Astrocyte (in vitro differentiated cells and primary cell): ENCODE measurements around the gene PRR36.

ENCODE experiments used
- EZH2 ChIP-seq: IDR thresholded peaks from 2 replicates; pipeline ENCODE4 v1.6.1; 2012; ENCODE audit warnings: mild to moderate bottlenecking, low read length, inconsistent platforms; ENCODE audit not compliant: insufficient read depth
- TF ChIP-seq, protein P1 (sequence below): IDR thresholded peaks from 2 replicates; pipeline ENCODE4 v1.5.1; 2011; ENCODE audit warnings: low read depth, mild to moderate bottlenecking, inconsistent platforms, low read length, moderate library complexity; ENCODE audit not compliant: insufficient read depth

DNA sequence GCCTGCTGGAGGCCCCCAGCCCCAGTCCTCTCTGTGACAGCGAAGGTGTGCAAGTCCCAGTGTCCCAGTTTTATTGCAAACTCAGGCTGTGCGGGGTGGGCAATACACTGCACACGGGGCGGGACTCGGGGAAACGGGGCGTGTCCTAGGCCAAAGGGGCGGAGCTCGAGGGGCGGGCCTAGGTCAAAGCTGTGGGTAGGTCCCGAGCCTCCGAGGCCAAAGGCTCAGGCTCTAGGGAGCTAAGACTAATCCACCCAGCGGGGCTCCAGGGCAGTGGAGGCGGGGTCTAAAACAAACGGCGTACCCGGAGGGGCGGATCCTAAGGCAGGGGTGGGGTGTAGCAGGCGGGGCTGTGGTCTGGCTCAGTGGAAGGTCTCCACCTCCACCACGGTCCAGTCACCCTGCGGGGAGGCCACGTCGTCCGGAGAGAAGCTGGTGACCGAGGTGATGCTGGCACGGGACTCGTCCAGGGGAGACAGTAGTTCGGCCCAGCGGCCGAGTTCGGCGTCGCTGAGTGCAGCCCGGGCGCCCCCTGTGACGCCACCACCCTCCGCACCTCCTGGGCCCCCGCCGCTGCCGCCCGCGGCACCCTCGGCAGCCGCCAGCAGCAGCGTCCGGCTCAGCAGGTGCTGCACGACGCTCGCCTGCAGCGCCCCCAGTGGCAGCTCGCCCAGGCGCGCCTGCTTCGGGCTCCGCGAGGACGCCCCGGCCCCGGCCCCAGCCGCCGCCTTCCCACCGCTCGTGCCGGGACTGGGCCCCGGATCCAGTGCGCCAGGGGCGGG, 5.3 kb downstream of the PRR36 start:
- TF ChIP-seq, protein P1, sequence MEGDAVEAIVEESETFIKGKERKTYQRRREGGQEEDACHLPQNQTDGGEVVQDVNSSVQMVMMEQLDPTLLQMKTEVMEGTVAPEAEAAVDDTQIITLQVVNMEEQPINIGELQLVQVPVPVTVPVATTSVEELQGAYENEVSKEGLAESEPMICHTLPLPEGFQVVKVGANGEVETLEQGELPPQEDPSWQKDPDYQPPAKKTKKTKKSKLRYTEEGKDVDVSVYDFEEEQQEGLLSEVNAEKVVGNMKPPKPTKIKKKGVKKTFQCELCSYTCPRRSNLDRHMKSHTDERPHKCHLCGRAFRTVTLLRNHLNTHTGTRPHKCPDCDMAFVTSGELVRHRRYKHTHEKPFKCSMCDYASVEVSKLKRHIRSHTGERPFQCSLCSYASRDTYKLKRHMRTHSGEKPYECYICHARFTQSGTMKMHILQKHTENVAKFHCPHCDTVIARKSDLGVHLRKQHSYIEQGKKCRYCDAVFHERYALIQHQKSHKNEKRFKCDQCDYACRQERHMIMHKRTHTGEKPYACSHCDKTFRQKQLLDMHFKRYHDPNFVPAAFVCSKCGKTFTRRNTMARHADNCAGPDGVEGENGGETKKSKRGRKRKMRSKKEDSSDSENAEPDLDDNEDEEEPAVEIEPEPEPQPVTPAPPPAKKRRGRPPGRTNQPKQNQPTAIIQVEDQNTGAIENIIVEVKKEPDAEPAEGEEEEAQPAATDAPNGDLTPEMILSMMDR = no peak
- no peak for TF ChIP-seq EZH2
